Measurements from ENCODE around the gene OR2AT4.

GRCh38 chr11:75140269-75141138, 43.8 kb upstream of the OR2AT4 start:
- TF ChIP-seq CTCF (IDR thresholded peaks at IDR 0.05; ENCODE audit: low read length), result peak; percentile 96
- no peak for TF ChIP-seq EZH2phosphoT487 (IDR thresholded peaks at IDR 0.05; ENCODE audit: low read length)
- no peak for TF ChIP-seq EZH2 (optimal IDR thresholded peaks at IDR 0.05; ENCODE audit: low read depth, low read length)

Measured in MM.1S (cell line).